SK-MEL-5 (cell line): ENCODE measurements around the gene WHRN. TPM values are rescaled to one million over a fixed set of nuclear protein-coding genes. Genes with fewer than 3 reads are reported as not detected.

Experiments
- DNase-seq: peaks from one replicate; pipeline ENCODE4 v3.0.0-alpha.2; 2016; ENCODE audit warnings: low read depth, low spot score
- in situ Hi-C: cut with HindIII; loops from 2 replicates; pipeline ENCODE4 v1.10.0; 2016; ENCODE audit warnings: low sequenced_read_pairs, high pct_unique_total_duplicates, low pct_unique_long_range_greater_than_20kb
- polyA plus RNA-seq, 2 experiments: library from polyadenylated mRNA; depleted of rRNA; stranded (reverse); fragments of >200 nt; gene quantifications; 2 replicates each; pipeline ENCODE4 v1.2.3, GENCODE V29; 2015
- total RNA-seq: library from RNA; depleted of rRNA; stranded (reverse); fragments of >200 nt; shearing (Covaris generic); gene quantifications from 2 replicates; pipeline ENCODE4 v1.2.3, GENCODE V29; 2014; rRNA removed

The WHRN gene
- 4.5 and 6.1 TPM in 2 replicates for total RNA-seq
- 16.8 and 19.3 TPM in 2 replicates for polyA plus RNA-seq (2015; cell fraction: cytosol; rRNA removed)
- polyA plus RNA-seq (2015; cell fraction: nucleus; rRNA removed): 106 and 146 TPM in 2 replicates

DNA sequence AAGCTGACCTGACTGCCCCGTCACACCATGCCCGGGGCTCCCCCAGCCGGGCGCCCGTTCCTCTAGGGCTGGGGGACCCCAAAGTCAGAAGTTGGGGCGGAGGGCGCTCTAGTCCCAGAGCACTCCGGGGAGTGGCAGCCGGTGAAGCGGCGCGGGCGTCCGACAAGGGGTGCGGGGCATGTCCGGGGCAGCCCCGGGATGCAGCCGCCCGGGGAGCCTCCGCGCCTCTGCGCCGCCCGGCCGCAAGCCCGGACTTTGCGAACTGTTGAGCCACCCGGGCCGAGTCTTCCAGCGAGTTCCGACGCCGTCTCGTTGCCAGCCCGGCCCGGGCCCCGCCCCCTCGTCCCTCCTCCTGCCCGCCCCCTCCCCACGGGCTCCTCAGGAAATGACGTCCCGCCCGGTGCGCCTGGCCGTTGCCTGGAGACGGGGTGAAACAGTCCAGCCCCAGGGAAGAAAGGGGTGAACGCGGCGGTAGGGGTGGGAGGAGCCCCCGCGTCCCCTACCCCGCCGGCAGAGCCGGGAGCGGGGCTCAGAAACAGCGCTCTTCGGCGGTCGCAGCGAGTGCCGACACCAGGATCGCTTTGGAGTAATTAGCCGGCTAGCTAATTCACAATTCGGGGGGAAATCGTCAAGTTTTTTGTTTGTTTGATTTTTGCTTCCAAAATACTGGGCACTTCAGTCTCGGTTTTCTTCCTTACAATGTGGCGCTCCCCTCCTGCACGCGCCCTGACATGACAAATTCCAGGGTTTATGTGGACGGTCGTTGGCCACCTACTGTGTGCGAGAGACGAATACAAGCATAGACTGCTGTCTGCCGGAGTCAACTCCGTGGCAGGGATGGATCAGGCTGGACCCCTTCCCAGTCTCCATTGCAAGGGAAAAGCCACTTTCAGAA lies at the start of gene WHRN:
Gene WHRN (minus strand): TSS at position 287 of the 895 bp plus-strand sequence. CDS start 672 bp downstream, outside the sequence.
- in situ Hi-C loops: no loop called here
- peak; percentile 93 for DNase-seq

DNA sequence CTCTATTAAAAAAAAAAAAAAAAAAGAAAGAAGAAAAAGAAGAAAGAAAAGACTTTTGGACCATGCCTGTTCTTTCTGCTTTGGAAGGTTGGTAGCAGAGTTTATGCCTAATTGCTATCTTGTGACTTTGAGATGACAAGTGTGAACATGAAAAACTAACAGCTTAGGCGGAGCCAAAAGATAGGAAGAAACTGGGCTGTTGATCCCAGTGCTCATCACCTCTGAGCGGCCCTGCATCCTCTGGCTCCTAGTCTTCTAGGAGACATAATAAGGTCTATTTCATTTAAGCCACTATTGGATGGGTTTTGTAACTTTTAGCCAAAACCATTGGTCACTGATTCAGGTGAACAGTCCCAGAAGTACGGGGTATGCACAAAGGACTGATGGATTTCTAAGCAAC lies 47.9 kb upstream of the WHRN start:
- DNase-seq: no peak
- in situ Hi-C loops: no loop called here

- DNase-seq: peak; percentile 15
- in situ Hi-C loops: no loop called here
Measured at GRCh38 chr9:114552706-114553105, 47.4 kb upstream of the WHRN start.

DNA sequence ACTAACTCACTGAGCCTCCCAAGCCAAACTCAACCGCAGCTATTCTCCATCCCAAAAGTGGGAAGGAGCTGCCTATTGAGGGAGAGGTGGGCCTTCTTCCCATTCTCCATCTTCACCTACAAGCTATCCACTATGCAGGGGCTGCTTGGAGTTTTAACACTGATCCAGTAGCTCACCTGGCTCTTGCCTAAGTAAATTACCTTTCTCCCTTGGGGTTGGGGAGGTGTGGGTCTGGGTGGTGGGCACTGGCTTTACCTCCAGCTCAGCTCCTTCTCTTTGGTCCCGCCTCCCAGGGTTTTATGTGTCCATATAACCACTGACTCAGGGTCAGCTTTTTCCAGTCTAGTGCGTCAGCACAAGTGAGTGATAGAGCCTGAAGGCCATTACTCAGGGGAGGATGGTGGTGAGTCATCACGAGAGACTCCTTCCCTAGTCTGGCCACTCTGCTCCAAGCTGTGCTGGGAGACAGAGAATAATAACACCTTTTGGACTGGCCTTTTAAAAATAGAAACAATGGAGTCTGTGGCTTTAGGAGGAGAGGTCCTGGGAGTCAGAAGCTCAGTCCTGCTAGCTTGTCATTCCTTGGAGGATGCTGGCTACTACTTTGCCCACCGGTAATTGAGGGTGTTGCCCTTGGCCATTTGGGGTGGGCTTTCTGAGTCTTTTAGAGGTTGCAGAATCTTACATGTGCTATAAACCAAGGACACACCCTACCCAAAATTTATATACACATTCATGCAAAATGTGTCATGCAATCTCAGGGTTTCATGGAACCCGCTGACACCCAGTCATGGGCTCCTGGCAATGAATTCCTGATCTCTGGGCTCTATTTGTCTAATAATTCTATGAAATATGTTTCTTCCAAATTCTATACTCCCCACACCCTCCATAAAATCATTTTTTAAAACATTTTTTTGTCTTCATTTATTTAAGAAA lies 46.7 kb upstream of the WHRN start:
- peak; percentile 98 for DNase-seq
- in situ Hi-C loops: no loop called here

GRCh38 chr9:114549697-114550330 lies 44.5 kb upstream of the WHRN start:
- DNase-seq: no peak
- in situ Hi-C loops: no loop called here

DNA sequence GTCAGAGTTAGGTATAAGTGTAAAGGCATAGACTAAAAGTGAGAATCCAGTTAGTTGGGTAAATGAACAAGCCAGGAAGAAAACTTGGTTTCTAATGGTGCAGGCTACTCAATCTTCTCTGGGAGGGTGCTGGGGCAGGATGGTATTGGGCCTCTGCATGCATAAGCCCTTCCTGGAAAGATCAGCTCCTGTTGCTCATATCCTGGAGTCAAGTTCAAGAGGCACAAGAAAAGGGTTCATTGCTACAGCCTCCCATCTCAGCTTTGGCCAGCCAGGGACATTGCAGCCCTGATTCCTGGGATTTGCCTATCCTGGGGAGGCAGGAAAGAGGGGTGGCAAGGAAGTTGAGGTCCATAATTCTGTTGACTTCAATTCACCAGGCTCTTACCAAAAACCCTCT lies 41.6 kb upstream of the WHRN start:
- in situ Hi-C loops: no loop called here
- no peak for DNase-seq

GRCh38 chr9:114545055-114545454 lies 39.8 kb upstream of the WHRN start:
- in situ Hi-C loops: no loop called here

GRCh38 chr9:114539701-114540380 lies 34.6 kb upstream of the WHRN start:
- DNase-seq: no peak
- in situ Hi-C loops: no loop called here

More at GRCh38 chr9:114545055-114545454, 39.8 kb upstream of the WHRN start:
- no peak for DNase-seq

- in situ Hi-C loops: no loop called here
- peak; percentile 75 for DNase-seq
Measured at GRCh38 chr9:114538241-114538640, 33.0 kb upstream of the WHRN start.

- DNase-seq: peak; percentile 74
- in situ Hi-C loops: no loop called here
Measured at GRCh38 chr9:114532561-114533237, 27.4 kb upstream of the WHRN start.

DNA sequence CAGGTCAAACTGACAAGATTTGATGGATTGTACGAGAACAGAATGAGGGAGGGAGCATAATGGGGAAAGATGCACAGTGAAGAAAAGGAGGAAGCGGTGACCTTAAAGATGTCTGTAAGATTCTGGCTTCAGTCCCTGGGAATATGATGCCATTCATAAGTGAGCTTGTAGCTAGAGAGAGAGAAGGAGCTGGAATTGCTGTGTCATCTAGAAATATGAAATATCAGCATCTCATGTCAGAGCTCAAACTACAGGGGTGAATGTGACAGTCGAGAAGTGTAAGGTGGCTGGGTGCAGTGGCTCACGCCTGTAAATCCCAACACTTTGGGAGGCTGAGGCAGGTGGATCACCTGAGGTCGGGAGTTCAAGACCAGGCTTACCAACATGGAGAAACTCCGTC lies 24.0 kb upstream of the WHRN start:
- DNase-seq: no peak
- in situ Hi-C loops: no loop called here

DNA sequence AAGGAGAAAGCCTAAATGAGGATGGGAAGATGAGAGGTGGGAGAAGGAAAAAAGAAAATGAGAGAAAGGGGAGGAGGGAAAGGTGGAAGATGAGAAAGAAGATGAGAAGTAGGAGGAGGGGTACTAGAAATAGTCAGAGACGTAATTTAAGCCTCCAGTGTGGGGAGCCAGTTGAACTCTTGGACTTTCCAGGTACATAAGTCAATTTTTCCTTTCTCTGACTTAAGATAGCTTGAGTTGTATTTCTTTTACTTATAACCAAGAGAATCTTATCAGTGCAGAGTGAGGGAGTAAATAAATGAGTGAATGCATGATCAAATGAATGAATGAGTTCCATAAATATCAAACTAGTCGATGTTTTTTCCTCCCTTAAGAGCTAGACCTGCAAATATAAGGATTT lies 21.5 kb upstream of the WHRN start:
- no peak for DNase-seq
- in situ Hi-C loops: no loop called here

DNA sequence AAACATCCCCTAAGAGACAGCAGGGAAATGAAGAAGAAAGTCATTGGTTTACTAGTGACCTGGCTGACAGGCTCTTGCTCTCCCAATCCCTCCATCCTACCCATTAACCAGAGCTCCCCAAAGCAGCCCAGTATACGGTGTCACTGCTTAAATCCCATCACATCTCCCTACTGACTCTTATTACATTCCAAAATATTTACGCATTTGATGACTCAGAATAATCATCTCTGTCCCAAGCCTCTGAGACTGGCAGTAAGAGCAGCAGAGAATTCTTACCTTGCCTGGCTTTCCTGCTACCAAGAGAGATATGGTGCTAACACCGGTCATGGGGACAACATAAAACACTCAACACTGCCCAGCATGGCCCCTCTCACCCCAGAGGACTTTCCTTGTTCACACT lies 20.2 kb upstream of the WHRN start:
- DNase-seq: no peak
- in situ Hi-C loops: no loop called here

DNA sequence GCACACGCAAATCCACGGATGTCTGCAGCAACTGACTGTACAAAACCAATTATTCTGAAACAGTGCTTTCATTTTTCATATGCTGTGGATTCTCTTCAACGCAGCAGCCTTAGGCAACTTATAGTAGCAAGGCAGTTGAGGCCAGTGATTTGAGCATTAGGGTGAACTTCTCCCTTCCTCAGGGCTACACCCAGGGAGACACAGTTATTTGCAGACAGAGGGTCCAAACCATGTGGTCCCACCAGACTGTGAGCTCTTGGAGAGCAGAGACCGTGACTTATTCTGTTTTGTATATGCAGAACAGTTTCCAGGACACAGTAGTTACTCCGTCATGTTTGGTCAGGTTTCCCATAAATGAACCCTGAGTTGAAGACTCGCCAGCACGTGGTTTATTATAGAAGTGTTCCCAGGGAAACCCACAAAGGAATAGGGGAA lies 19.0 kb upstream of the WHRN start:
- in situ Hi-C loops: no loop called here

DNA sequence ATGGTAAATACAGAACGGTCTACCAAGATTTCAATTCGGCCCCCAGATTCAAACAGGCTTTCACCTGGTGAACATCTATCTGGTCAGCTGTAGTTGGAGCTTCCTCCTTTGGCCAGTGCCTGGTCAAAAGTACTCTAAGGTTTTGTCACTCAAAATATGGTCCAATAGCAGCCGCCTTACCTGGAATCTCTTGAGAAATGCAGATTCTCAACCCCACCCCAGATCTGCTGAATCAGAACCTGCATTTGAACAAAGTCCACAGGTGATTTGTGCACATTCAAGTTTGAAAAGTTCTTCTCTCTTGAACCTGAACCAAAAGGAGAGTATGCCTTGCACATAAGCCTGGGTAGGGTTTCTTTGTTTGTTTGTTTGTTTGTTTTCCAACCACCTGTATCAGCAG lies 17.6 kb upstream of the WHRN start:
- no peak for DNase-seq
- in situ Hi-C loops: no loop called here

More for the DNA sequence above, 19.0 kb upstream of the WHRN start:
- no peak for DNase-seq

GRCh38 chr9:114522286-114522685 lies 17.0 kb upstream of the WHRN start:
- in situ Hi-C loops: no loop called here
- DNase-seq: no peak

- in situ Hi-C loops: no loop called here
- DNase-seq: no peak
Measured at GRCh38 chr9:114521846-114522245, 16.6 kb upstream of the WHRN start.
